ENCODE measurements around the gene EPN3.

DNA sequence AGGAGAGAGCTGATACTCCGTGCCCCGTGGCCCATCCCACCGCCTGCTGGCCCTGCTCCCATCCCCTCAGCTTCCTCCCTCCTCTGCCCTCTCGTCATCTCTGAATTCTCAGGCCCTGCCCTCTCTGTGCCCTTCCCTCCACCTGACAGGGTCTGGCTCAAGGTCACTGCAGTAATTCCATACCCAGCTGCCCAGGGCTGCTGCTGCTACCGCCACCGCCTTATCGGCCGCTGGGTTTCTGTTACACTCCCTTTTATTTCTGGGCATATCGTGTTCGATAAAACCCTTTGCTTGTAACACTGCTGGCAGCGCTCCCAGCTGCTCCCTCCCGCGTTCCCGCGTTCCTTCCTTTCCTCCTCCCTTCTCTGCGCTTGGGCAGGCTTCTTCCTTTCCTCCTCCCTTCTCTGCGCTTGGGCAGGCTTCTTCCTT, 1.2 kb downstream of the EPN3 start:
- TF ChIP-seq POLR2AphosphoS5 (IDR thresholded peaks at IDR 0.05) (no peak), POLR2A (IDR thresholded peaks at IDR 0.05) (no peak)

Data from suprapubic skin (tissue), 4 donors.